Vagina (tissue), 2 donors: ENCODE results near the gene WDR11. TPM values are rescaled to one million over a fixed set of nuclear protein-coding genes. Genes with fewer than 3 reads are reported as not detected.

Experiments used
- DNase-seq, 2 donors: peaks; one replicate each; pipeline ENCODE4 v3.0.0-alpha.2; 2017; ENCODE audit errors: extremely low spot score in 2 of 2
- H3K27ac ChIP-seq: fragments of 200-600 bp; sonication (generic); one replicate; pipeline ENCODE4 v1.5.1; 2019
- H3K27me3 ChIP-seq: fragments of 200-600 bp; sonication (generic); one replicate; pipeline ENCODE4 v1.5.1; 2019
- H3K36me3 ChIP-seq, 2 donors: fragments of 200-600 bp; sonication (generic); one replicate each; pipeline ENCODE4 v1.5.1; 2017 to 2019
- H3K4me1 ChIP-seq: fragments of 200-600 bp; sonication (generic); one replicate; pipeline ENCODE4 v1.5.1; 2019
- H3K4me3 ChIP-seq, 2 donors: fragments of 200-600 bp; sonication (generic); 1 replicate in 1 of 2; 2 replicates in 1 of 2; pipeline ENCODE4 v1.5.1; 2016 to 2019
- H3K9me3 ChIP-seq: fragments of 200-600 bp; sonication (generic); one replicate; pipeline ENCODE4 v1.5.1; 2019
- POLR2A ChIP-seq, 2 donors: fragments of 450-650 bp; IDR thresholded peaks; one replicate each; pipeline ENCODE4 v1.6.1; 2017; ENCODE audit warnings: antibody characterized with exemption in 2 of 2, mild to moderate bottlenecking in 2 of 2, moderate library complexity in 2 of 2
- POLR2AphosphoS5 ChIP-seq, 2 donors: sonication (generic); formaldehyde crosslinking; IDR thresholded peaks; one replicate each; pipeline ENCODE4 v1.9.0; 2017; ENCODE audit warnings: antibody characterized with exemption in 2 of 2, mild to moderate bottlenecking in 2 of 2, low read depth in 1 of 2; ENCODE audit not compliant: insufficient read depth in 1 of 2
- intact Hi-C: fragments of 100-400 bp; cut with DNase I; formaldehyde crosslinking; loops from one replicate; pipeline ENCODE4 v1.15.1; 2023
- total RNA-seq: library from RNA; depleted of rRNA; stranded (reverse); fragments of >200 nt; gene quantifications from one replicate; pipeline ENCODE4 v1.2.3, GENCODE V29; 2016
- TF ChIP-seq, protein P1 (sequence below), 3 experiments: fragments of 450-650 bp in 2 of 3; fragments of 200-600 bp in 1 of 3; sonication (generic) in 1 of 3; IDR thresholded peaks; one replicate each; pipeline ENCODE4 v1.5.1; 2017 to 2019; ENCODE audit warnings: antibody characterized with exemption in 3 of 3, mild to moderate bottlenecking in 2 of 3, moderate library complexity in 2 of 3

WDR11 gene
- total RNA-seq, 1 donor from 2014 or later = 60.6 TPM

GRCh38 chr10:120806081-120806480 lies 45.1 kb upstream of the WDR11 start:
- intact Hi-C loops = no loop called here
- Histone ChIP-seq H3K9me3 (no peaks in the 10 kb centered on the region), H3K4me1 (no peaks in the 10 kb centered on the region), H3K27ac (no peak overlapping the region), H3K36me3 (no peaks in the 10 kb centered on the region), H3K27me3 (no peaks in the 10 kb centered on the region), H3K4me3 (no peak overlapping the region)
- DNase-seq = no peak
- TF ChIP-seq POLR2AphosphoS5 (IDR thresholded peaks at IDR 0.05; ENCODE audit: insufficient read depth in 1 of 2, low read depth in 1 of 2) (no peak), POLR2A (IDR thresholded peaks at IDR 0.05) (no peak)

GRCh38 chr10:120810298-120810697 lies 40.9 kb upstream of the WDR11 start:
- TF ChIP-seq POLR2A (IDR thresholded peaks at IDR 0.05) (no peak), POLR2AphosphoS5 (IDR thresholded peaks at IDR 0.05; ENCODE audit: insufficient read depth in 1 of 2, low read depth in 1 of 2) (no peak)
- TF ChIP-seq, protein P1, sequence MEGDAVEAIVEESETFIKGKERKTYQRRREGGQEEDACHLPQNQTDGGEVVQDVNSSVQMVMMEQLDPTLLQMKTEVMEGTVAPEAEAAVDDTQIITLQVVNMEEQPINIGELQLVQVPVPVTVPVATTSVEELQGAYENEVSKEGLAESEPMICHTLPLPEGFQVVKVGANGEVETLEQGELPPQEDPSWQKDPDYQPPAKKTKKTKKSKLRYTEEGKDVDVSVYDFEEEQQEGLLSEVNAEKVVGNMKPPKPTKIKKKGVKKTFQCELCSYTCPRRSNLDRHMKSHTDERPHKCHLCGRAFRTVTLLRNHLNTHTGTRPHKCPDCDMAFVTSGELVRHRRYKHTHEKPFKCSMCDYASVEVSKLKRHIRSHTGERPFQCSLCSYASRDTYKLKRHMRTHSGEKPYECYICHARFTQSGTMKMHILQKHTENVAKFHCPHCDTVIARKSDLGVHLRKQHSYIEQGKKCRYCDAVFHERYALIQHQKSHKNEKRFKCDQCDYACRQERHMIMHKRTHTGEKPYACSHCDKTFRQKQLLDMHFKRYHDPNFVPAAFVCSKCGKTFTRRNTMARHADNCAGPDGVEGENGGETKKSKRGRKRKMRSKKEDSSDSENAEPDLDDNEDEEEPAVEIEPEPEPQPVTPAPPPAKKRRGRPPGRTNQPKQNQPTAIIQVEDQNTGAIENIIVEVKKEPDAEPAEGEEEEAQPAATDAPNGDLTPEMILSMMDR (IDR thresholded peaks at IDR 0.05) = no peak
- Histone ChIP-seq H3K4me3 (no peak overlapping the region), H3K9me3 (no peaks in the 10 kb centered on the region), H3K36me3 (no peaks in the 10 kb centered on the region), H3K27me3 (no peaks in the 10 kb centered on the region), H3K27ac (no peak overlapping the region), H3K4me1 (no peaks in the 10 kb centered on the region)
- intact Hi-C loops = no loop called here
- no peak for DNase-seq

DNA sequence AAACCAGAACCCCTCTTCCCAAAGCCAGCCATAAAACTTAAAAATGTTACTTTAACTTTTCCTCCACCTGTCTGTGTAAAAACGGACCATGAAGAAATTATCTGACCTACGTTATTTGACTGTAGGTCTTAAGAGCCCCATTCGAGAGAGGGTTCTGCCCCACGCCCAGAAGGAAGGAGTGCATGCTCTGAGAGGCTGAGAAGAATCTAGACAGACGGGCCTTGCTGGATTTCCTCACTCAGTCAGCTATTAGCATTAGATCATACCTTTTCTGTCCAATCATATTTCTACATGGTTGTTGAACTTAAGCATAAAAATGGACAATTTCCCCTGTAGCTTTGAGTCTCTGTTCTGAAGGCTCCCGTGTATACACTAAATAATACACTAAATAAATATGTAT lies 38.1 kb upstream of the WDR11 start:
- H3K9me3 ChIP-seq = no peaks in the 10 kb centered on the region
- intact Hi-C loops = no loop called here
- no peak overlapping the region for H3K4me3 ChIP-seq
- TF ChIP-seq POLR2A (IDR thresholded peaks at IDR 0.05) (no peak), POLR2AphosphoS5 (IDR thresholded peaks at IDR 0.05; ENCODE audit: insufficient read depth in 1 of 2, low read depth in 1 of 2) (no peak)
- TF ChIP-seq, protein P1 (IDR thresholded peaks at IDR 0.05) = no peak
- no peak overlapping the region for H3K27ac ChIP-seq
- H3K36me3 ChIP-seq = no peaks in the 10 kb centered on the region
- DNase-seq = no peak
- H3K4me1 ChIP-seq = no peaks in the 10 kb centered on the region
- H3K27me3 ChIP-seq = no peaks in the 10 kb centered on the region

DNA sequence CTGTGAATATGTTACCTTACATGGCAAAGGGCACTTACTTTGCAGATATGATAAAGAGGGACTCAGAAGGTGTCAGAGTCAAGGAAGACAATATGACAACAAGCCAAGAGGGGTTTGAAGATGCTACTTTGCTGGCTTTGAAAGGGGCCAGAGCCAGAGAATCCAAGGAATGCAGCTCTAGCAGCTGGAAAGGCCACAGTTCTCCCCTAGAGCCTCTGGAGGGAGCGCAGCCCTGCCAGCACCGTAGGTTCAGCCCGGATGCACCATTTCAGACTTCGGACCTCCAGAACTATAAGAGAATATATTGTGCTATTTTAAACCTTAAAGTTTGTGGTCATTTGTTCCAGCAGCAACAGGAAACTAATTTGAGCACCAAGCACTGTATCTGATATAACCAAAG lies 32.9 kb upstream of the WDR11 start:
- DNase-seq = no peak
- no peaks in the 10 kb centered on the region for H3K4me1 ChIP-seq
- H3K9me3 ChIP-seq = no peaks in the 10 kb centered on the region
- H3K27ac ChIP-seq = no peak overlapping the region
- no peaks in the 10 kb centered on the region for H3K27me3 ChIP-seq
- no peak overlapping the region for H3K4me3 ChIP-seq
- H3K36me3 ChIP-seq = no peaks in the 10 kb centered on the region
- intact Hi-C loops = no loop called here
- TF ChIP-seq, protein P1 (IDR thresholded peaks at IDR 0.05) = no peak
- no peak for TF ChIP-seq POLR2A (IDR thresholded peaks at IDR 0.05)
- no peak for TF ChIP-seq POLR2AphosphoS5 (IDR thresholded peaks at IDR 0.05; ENCODE audit: insufficient read depth in 1 of 2, low read depth in 1 of 2)

GRCh38 chr10:120819366-120819765 lies 31.8 kb upstream of the WDR11 start:
- no peak overlapping the region for H3K27ac ChIP-seq
- no peak for DNase-seq
- no peaks in the 10 kb centered on the region for H3K36me3 ChIP-seq
- intact Hi-C loops = no loop called here
- TF ChIP-seq, protein P1 (IDR thresholded peaks at IDR 0.05) = no peak
- TF ChIP-seq POLR2A (IDR thresholded peaks at IDR 0.05) (no peak), POLR2AphosphoS5 (IDR thresholded peaks at IDR 0.05; ENCODE audit: insufficient read depth in 1 of 2, low read depth in 1 of 2) (no peak)
- H3K4me1 ChIP-seq = no peaks in the 10 kb centered on the region
- H3K27me3 ChIP-seq = no peaks in the 10 kb centered on the region
- no peak overlapping the region for H3K4me3 ChIP-seq
- H3K9me3 ChIP-seq = no peaks in the 10 kb centered on the region
